Subcutaneous abdominal adipose tissue (tissue), 5 donors: ENCODE results near the gene APCDD1L.
A peak's percentile ranks its signal among the peaks of the same experiment; 100 is the strongest.

Experiments
- H3K27ac ChIP-seq: one replicate; pipeline ENCODE4 v1.7.0; 2013; ENCODE audit warnings: low read depth, mild to moderate bottlenecking, inconsistent platforms, low read length, moderate library complexity
- H3K27me3 ChIP-seq, 5 donors: one replicate each; pipeline ENCODE4 v1.7.0; 2013; ENCODE audit warnings: low read length in 5 of 5, inconsistent platforms in 1 of 5; ENCODE audit not compliant: control insufficient read depth in 5 of 5, insufficient read depth in 4 of 5
- H3K36me3 ChIP-seq, 5 donors: one replicate each; pipeline ENCODE4 v1.7.0; 2013; ENCODE audit warnings: low read length in 5 of 5; ENCODE audit not compliant: control insufficient read depth in 5 of 5, insufficient read depth in 5 of 5
- H3K4me1 ChIP-seq, 5 donors: one replicate each; pipeline ENCODE4 v1.7.0; 2013; ENCODE audit warnings: low read length in 5 of 5, mild to moderate bottlenecking in 3 of 5, moderate library complexity in 1 of 5; ENCODE audit not compliant: control insufficient read depth in 5 of 5, insufficient read depth in 5 of 5
- H3K4me3 ChIP-seq, 5 donors: one replicate each; pipeline ENCODE4 v1.7.0; 2013; ENCODE audit warnings: low read length in 5 of 5, low read depth in 1 of 5
- H3K9ac ChIP-seq, 5 donors: one replicate each; pipeline ENCODE4 v1.7.0; 2013; ENCODE audit warnings: low read length in 5 of 5, mild to moderate bottlenecking in 4 of 5, moderate library complexity in 3 of 5
- H3K9me3 ChIP-seq, 5 donors: one replicate each; pipeline ENCODE4 v1.7.0; 2013; ENCODE audit warnings: low read length in 5 of 5; ENCODE audit not compliant: control insufficient read depth in 5 of 5
- donor health status: healthy.
- donor health status: healthy.
- donor health status: healthy.
- donor health status: healthy.
- donor health status: healthy.

The APCDD1L gene

DNA sequence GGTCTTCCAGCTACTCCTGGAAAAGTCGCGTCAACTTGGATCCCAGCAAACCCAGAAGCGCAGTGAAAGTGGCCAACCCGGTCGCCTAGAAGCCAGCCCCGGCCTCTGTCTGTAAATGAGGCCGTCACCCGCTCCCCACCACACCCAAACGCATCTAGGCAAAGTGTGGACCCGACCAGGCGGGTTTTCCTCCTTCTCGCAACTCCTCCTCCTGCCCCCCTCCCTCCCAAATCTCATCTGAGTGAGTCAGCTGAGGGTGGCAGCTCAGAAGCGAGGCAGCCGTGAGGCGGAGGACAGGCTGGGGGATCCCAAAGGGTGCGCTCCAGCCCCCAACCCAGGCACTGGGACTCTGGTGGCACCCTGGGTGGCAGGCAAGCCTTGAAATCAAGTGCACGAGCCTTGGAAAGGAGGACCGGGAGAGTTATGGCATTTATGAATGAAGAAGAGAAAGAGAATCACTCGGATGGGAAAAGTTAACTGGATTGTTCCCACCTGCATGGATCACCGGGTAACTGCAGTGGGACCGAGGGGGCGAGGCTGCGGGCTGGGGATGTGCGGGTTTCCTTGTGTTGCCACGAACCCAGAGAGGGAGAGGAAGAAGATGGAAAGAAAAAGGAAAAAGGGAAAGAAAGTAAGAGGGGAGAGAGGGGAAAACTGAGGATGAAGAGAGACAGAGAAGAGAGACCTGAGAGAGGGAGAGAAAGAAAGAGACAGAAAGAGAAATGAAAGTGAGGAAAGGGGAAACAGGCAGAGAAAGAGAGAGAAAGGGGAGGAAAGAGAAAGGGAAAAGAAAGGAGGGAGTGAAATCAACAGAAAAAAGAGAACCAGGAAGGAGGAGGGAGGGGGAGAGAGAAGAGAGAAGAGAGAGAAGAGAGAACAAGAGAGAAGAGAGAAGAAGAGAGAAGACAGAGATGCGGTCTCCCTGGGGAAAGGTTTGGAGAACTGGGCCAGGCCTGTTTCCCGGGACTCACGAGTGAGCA is at the start of gene APCDD1L:
APCDD1L (minus strand) TSS at position 167 of the 980 bp plus-strand sequence. CDS start 692 bp downstream, outside the sequence.
- no peak within 1 kb of the TSS for H3K27ac ChIP-seq
- peaks cover 25 to 34% (median 29%) of the 10 kb centered on the region in 5 donors for H3K27me3 ChIP-seq
- H3K36me3 ChIP-seq, result no peaks in the 10 kb centered on the region
- H3K9ac ChIP-seq, result no peak within 1 kb of the TSS
- H3K4me3 ChIP-seq, result peak within 1 kb of the TSS in 1 of 5 donors; percentile 42
- H3K4me1 ChIP-seq, result no peaks in the 10 kb centered on the region
- no peaks in the 10 kb centered on the region for H3K9me3 ChIP-seq

DNA sequence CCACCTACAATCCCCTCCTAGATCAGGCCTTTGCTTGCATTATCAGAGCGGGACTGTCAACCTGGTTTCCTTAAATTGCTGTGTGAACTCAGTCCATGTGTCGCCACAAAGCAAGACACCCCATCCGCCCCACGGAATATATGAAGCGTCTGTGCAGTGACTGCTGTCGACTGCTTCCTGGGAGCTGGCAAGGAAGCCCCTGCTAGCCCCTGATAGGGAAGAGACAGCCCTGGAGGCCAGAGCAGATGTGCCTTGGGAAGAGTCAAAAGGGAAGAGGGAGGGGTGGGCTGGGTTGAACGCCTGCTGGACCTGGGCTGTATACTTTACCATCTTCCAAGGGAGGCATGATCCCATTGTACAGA is 44.1 kb upstream of the APCDD1L start:
- Histone ChIP-seq H3K36me3 (no peaks in the 10 kb centered on the region), H3K9ac (no peak overlapping the region), H3K27ac (no peak overlapping the region), H3K9me3 (peaks cover 0 to 3% (median 0%) of the 10 kb centered on the region in 5 donors), H3K4me1 (peaks cover 0 to under 1% (median 0%) of the 10 kb centered on the region in 5 donors), H3K4me3 (no peak overlapping the region), H3K27me3 (peaks cover 0 to 2% (median 0%) of the 10 kb centered on the region in 5 donors)

DNA sequence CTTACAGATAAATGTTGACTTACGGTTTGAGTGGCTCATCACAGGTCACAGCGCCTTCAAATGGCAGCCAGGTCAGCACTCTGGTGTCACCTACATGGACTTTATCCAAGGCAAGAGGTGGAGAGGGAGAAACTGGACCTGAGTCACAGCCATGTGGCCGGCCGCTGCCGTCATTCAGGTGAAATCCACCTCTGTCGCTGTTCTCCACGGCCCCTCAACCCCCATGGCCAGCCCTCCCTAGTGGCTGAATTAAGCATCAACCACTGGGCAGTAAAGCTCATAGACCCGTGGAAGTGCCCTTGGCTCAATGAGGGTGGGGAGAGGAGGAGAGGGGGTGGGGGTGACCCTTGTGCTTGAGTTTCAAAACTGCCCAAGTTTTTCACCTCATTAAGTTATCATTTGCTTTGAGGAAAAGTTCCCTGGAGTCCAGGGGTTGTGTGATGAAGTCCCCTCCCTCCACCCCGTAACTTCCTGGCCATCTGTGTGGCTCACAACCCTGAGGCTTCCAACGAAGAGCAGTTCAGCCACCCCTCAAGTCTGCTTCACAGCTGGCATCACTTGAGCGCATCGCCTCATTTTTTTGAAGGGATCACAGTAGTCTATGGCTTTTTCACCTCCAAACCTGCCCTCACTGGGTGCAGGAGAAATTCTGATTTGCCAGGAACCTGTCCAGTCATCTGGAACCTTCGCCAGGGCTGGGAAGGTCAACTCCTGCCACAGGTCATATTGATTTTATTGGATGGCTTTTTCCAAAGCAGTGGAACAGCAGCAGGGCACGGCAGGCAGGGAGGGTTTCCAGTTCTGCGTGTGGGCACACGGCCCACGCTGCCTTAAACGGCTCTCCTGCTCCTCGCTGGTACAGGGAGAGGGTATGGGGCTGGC is 43.5 kb upstream of the APCDD1L start:
- Histone ChIP-seq H3K9me3 (peaks cover 0 to 3% (median 0%) of the 10 kb centered on the region in 5 donors), H3K4me3 (no peak overlapping the region), H3K36me3 (no peaks in the 10 kb centered on the region), H3K4me1 (peaks cover 0 to 6% (median 2%) of the 10 kb centered on the region in 5 donors), H3K27ac (no peak overlapping the region), H3K27me3 (peaks cover 0 to 2% (median 0%) of the 10 kb centered on the region in 5 donors), H3K9ac (no peak overlapping the region)

DNA sequence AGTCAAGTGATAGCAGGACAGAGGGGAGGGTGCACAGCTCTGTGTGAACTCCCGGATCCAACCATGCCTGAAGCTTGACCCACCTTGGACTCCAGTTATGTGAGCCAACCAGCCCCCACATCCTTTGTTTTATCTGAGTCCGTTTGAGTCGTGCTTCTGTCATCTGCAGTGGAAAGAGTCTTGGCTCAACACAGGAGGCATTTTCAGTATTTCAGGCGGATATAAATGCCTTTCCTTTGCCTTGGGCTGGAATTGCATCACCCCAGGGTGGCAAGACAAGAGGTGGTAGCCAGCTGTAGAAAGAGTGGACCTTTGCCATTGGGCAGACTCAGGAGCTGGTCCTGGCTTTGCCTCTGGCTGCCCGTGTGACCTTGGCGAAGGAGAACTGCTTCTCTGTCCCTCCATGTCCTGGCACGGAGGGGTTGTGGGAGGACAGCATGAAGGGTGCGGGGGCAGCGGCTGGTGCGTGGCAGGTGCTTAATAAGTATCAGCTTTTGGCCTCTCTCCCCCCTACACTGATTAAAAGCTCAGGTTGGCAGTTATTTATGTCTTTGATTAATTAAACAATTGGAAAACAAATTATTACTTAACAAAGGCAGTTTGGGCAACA is 42.6 kb upstream of the APCDD1L start:
- peaks cover 0 to 9% (median 6%) of the 10 kb centered on the region in 5 donors for H3K4me1 ChIP-seq
- no peaks in the 10 kb centered on the region for H3K9me3 ChIP-seq
- H3K27me3 ChIP-seq, result peaks cover 0 to 2% (median 0%) of the 10 kb centered on the region in 5 donors
- no peak overlapping the region for H3K4me3 ChIP-seq
- no peaks in the 10 kb centered on the region for H3K36me3 ChIP-seq
- H3K9ac ChIP-seq, result no peak overlapping the region
- H3K27ac ChIP-seq, result no peak overlapping the region

DNA sequence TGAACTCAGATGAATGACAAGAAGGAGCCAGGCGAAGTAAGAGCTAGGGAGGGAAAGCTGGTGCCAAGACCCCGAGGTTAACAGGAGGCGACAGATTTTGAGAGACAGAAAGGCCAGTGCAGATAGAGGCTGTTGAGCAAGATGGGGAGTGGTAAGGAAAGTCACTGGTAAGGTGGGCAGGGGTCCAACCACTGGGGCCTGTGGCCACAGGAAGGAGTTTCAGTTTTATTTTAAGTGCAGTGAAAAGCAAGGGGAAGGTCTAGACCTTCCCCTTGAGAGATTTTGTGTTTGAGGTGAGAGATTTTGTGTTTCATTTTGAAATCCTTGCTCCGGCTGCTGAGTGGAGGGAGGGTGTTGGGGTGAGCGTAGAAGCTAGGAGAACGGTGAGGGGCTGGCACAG is 41.8 kb upstream of the APCDD1L start:
- no peaks in the 10 kb centered on the region for H3K36me3 ChIP-seq
- H3K27ac ChIP-seq, result no peak overlapping the region
- no peaks in the 10 kb centered on the region for H3K9me3 ChIP-seq
- H3K27me3 ChIP-seq, result peaks cover 0 to 5% (median 0%) of the 10 kb centered on the region in 5 donors
- no peak overlapping the region for H3K9ac ChIP-seq
- peaks cover 0 to 9% (median 6%) of the 10 kb centered on the region in 5 donors for H3K4me1 ChIP-seq
- H3K4me3 ChIP-seq, result no peak overlapping the region

DNA sequence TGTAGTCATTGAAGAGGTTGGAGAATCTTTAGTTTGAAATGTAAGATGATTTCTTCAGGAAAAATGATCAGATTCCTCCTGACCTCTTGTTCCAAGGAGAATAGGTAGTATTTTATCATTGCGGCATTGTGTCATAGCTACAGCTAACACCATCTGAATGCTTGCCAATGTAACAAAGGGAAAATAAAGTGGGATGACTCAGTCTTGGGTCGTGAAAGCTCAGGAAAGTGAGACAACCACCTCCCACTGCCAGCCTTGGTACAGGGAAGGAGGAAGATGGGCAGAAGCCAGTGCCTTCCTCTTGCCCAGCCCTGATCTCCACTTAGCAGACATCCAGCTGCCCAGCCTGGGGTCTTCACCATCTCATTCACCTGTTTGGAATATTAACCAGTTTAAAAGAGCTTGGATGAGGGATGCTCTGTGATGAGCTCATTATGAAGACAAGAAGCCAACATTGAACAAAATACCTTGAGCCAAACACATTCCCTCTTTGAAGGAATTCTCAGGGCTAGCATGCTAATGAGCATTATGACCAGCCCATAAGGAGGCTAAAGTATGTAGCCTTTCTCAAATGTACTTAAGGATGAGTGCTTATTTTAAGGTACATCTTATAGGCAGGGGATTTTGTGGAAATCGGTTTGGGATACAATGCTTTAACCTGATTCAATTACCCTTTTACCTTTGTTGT is 40.0 kb upstream of the APCDD1L start:
- Histone ChIP-seq H3K27ac (no peak overlapping the region), H3K9ac (no peak overlapping the region), H3K36me3 (no peaks in the 10 kb centered on the region), H3K27me3 (peaks cover 0 to 5% (median 0%) of the 10 kb centered on the region in 5 donors), H3K4me1 (peaks cover 0 to 9% (median 6%) of the 10 kb centered on the region in 5 donors), H3K4me3 (no peak overlapping the region), H3K9me3 (no peaks in the 10 kb centered on the region)

DNA sequence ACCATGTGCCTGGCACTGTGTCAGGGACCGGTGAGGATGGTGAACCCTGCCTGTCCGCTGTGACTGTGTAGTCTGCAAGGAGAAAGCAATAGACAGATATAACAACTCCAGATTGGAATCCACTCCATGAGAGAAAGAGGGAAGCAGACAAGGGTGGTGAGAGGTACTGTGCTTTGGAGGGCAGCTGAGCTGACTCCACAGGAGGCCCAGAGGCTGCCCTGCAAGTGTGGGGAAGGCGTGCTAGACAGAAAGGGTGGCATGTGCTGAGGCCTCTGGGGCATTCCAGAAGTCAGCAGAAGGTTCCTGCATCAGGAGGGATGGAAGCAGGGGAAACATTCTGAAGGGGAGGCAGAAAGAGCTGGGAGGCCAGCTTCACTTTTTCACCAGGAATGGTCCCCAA is 39.3 kb upstream of the APCDD1L start:
- no peak overlapping the region for H3K27ac ChIP-seq
- no peak overlapping the region for H3K9ac ChIP-seq
- no peak overlapping the region for H3K4me3 ChIP-seq
- peaks cover 0 to 5% (median 0%) of the 10 kb centered on the region in 5 donors for H3K27me3 ChIP-seq
- H3K4me1 ChIP-seq, result peaks cover 0 to 9% (median 6%) of the 10 kb centered on the region in 5 donors
- no peaks in the 10 kb centered on the region for H3K36me3 ChIP-seq
- no peaks in the 10 kb centered on the region for H3K9me3 ChIP-seq

DNA sequence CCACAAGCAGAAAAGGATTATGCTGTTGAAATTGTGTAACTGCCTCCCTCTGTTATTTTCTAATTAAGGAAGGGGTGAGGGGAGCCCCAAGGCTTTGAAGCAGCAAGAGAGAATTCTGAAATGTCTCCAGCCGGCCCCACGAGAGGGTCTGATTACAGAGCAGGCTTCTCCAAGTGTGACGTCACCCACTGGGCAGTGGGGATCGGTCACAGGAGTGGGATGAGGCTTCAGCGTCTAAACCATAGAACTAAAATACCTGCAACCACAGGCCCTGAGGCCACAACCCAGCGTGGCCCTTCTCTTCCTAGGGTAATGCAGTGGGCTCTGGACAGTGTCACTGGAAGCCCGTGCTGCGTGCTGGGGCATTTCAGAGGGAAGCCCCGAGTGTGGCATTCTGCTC is 38.6 kb upstream of the APCDD1L start:
- H3K4me3 ChIP-seq, result no peak overlapping the region
- H3K36me3 ChIP-seq, result no peaks in the 10 kb centered on the region
- peaks cover 0 to 5% (median 0%) of the 10 kb centered on the region in 5 donors for H3K27me3 ChIP-seq
- H3K9ac ChIP-seq, result no peak overlapping the region
- H3K27ac ChIP-seq, result no peak overlapping the region
- no peaks in the 10 kb centered on the region for H3K9me3 ChIP-seq
- H3K4me1 ChIP-seq, result peaks cover 0 to 9% (median 6%) of the 10 kb centered on the region in 5 donors

DNA sequence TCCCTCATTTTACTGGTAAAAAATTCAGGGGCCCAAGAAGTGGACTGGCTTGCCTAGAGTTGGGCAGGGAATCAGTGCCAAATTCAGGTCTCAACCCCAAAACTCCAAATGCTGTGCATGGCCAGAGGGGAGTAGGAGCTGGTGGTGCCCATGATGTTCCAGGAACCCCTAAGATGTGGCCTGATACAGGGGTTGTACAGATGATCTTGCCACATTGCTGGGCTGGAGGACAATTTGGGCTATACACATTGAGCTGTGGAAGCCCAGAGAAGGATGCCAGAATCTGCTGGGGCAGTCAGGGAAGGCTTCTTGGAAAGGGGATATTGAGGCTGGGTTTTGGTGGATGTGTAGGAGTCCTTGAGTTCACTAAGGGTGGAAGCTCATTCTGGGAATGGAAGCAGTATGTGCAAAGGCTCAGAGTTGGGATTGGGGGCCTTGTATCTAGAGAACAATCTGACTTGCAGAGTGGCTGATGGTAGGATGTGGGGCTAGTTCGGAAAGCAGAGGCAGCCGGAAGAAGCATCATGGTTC is 38.0 kb upstream of the APCDD1L start:
- Histone ChIP-seq H3K9me3 (no peaks in the 10 kb centered on the region), H3K36me3 (no peaks in the 10 kb centered on the region), H3K4me1 (peaks cover 0 to 9% (median 6%) of the 10 kb centered on the region in 5 donors), H3K27ac (no peak overlapping the region), H3K27me3 (peaks cover 0 to 5% (median 0%) of the 10 kb centered on the region in 5 donors), H3K4me3 (no peak overlapping the region), H3K9ac (no peak overlapping the region)
